Ovary (tissue), 3 donors: ENCODE data around the gene UNKL.

Experiments
- EP300 ChIP-seq: sonication (generic); formaldehyde crosslinking; IDR thresholded peaks from one replicate; pipeline ENCODE4 v1.6.1; 2017; ENCODE audit warnings: antibody characterized with exemption
- POLR2A ChIP-seq: fragments of 450-650 bp; IDR thresholded peaks from one replicate; pipeline ENCODE4 v1.6.1; 2017; ENCODE audit warnings: antibody characterized with exemption, mild to moderate bottlenecking, moderate library complexity
- TF ChIP-seq, protein P1 (sequence below), 3 donors: fragments of 450-650 bp in 2 of 3; fragments of 200-600 bp in 1 of 3; IDR thresholded peaks; one replicate each; pipeline versions ENCODE4 v1.5.1 to v1.8.0; 2016 to 2022; ENCODE audit warnings: antibody characterized with exemption in 3 of 3, mild to moderate bottlenecking in 1 of 3
- donor health status: DM: no; HTN: no; CAD: no.

DNA sequence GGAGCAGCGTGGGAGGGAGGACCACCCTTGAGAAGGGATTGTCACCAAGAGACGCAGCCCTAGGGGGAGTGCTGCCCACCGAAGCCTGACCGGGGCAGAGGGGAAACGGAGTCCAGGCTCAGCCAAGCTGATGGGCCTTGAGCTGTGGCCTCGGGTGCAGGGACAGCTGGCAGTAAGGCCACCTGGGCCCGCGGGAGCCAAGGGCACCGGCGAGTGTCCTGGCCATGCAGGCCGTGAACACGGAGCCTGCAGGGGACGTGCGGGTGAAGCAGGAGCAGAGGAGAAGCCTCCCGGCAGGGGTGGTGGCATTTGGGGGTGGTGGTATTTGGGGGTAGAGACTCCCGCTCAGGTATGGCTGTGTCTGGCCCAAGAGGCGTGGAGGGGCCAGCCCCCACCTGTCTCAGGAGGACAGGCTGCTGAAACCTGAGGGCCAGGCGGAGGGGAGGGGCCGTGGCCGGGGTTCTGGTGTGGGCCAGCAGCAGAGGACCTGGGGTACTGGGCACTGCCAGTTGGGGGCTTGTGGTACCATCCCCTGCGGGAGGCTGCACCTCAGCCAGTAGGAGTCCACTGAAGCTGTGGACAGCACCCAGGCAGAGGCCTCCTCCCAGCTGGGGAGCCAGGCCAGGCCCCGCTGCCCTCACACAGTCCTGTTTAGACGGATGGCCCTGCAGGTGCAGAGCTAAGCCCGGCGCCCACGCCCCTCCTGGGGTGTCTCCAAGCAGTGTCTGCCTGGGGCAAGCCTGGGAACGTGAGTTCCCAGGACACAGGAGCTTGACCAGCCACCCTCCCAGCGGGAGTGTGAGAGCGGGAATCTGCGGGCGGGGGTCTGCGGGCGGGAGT is 58.2 kb downstream of the UNKL start:
- TF ChIP-seq POLR2A = no peak
- TF ChIP-seq, protein P1, sequence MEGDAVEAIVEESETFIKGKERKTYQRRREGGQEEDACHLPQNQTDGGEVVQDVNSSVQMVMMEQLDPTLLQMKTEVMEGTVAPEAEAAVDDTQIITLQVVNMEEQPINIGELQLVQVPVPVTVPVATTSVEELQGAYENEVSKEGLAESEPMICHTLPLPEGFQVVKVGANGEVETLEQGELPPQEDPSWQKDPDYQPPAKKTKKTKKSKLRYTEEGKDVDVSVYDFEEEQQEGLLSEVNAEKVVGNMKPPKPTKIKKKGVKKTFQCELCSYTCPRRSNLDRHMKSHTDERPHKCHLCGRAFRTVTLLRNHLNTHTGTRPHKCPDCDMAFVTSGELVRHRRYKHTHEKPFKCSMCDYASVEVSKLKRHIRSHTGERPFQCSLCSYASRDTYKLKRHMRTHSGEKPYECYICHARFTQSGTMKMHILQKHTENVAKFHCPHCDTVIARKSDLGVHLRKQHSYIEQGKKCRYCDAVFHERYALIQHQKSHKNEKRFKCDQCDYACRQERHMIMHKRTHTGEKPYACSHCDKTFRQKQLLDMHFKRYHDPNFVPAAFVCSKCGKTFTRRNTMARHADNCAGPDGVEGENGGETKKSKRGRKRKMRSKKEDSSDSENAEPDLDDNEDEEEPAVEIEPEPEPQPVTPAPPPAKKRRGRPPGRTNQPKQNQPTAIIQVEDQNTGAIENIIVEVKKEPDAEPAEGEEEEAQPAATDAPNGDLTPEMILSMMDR (IDR thresholded peaks at IDR 0.05) = no peak
- TF ChIP-seq EP300 = no peak
